ENCODE results near the gene PLA2G2C. TPM values are rescaled to one million over a fixed set of nuclear protein-coding genes. Genes with fewer than 3 reads are reported as not detected.

PLA2G2C gene
- total RNA-seq, 2 experiments from 2014 or later: 0.44 to 0.57 TPM

GRCh38 chr1:20192871-20193411 lies 6.6 kb upstream of the PLA2G2C start:
- H4K20me1 ChIP-seq (ENCODE audit: insufficient read depth, low read length): no peaks in the 10 kb centered on the region
- intact Hi-C loops (cut with micrococcal nuclease; ENCODE audit: unreplicated experiment): no loop called here
- no peaks in the 10 kb centered on the region for H3K9me3 ChIP-seq (ENCODE audit: low read length)
- ChIA-PET POLR2A (interaction anchor here (0.9 to 1.0 kb wide), 2 partner anchors 10 to 263 kb away, joined by 3 read pairs; no protein-coding TSS in a partner anchor), CTCF (ENCODE audit: unreplicated experiment) (interaction anchor here (0.9 to 1.0 kb wide), 2 partner anchors 20 to 24 kb away, joined by 3 read pairs; no protein-coding TSS in a partner anchor)
- no peak overlapping the region for H3K27ac ChIP-seq (ENCODE audit: low read depth, low read length, poor library complexity, severe bottlenecking)
- TF ChIP-seq CTCF (conservative IDR thresholded peaks at IDR 0.05; ENCODE audit: low read length) (no peak), EZH2phosphoT487 (IDR thresholded peaks at IDR 0.05; ENCODE audit: borderline replicate concordance, low read depth, low read length) (no peak)
- H3K4me2 ChIP-seq (ENCODE audit: low read length): no peak overlapping the region
- peaks cover 47% of the 10 kb centered on the region for H3K4me1 ChIP-seq (ENCODE audit: insufficient read depth, low read length, poor library complexity, severe bottlenecking)
- no peak overlapping the region for H3K4me3 ChIP-seq (ENCODE audit: low read depth, low read length, poor library complexity, severe bottlenecking)
- no peaks in the 10 kb centered on the region for H3K9me2 ChIP-seq (ENCODE audit: insufficient read depth, low read length)
- no peaks in the 10 kb centered on the region for H3K36me3 ChIP-seq (ENCODE audit: insufficient read depth, low read length)
- no TSS peak for BruUV-seq (replicated peaks)
- DNase-seq (ENCODE audit: low spot score): no peak
- no peaks in the 10 kb centered on the region for H3K79me2 ChIP-seq (ENCODE audit: insufficient read depth, low read depth, low read length)
- H2AFZ ChIP-seq (ENCODE audit: low read length): no peak overlapping the region

GRCh38 chr1:20192364-20192763 lies 6.0 kb upstream of the PLA2G2C start:
- no TSS peak for BruUV-seq (replicated peaks)
- ChIA-PET CTCF (ENCODE audit: unreplicated experiment) (no interaction called here), POLR2A (no interaction called here)
- Histone ChIP-seq H3K79me2 (ENCODE audit: insufficient read depth, low read depth, low read length) (no peaks in the 10 kb centered on the region), H3K36me3 (ENCODE audit: insufficient read depth, low read length) (no peaks in the 10 kb centered on the region), H3K9me2 (ENCODE audit: insufficient read depth, low read length) (no peaks in the 10 kb centered on the region), H3K4me3 (ENCODE audit: low read depth, low read length, poor library complexity, severe bottlenecking) (no peak overlapping the region), H3K9me3 (ENCODE audit: low read length) (no peaks in the 10 kb centered on the region), H3K27ac (ENCODE audit: low read depth, low read length, poor library complexity, severe bottlenecking) (no peak overlapping the region), H3K4me2 (ENCODE audit: low read length) (no peak overlapping the region), H3K4me1 (ENCODE audit: insufficient read depth, low read length, poor library complexity, severe bottlenecking) (peaks cover 53% of the 10 kb centered on the region), H2AFZ (ENCODE audit: low read length) (no peak overlapping the region), H4K20me1 (ENCODE audit: insufficient read depth, low read length) (no peaks in the 10 kb centered on the region)
- intact Hi-C loops (cut with micrococcal nuclease; ENCODE audit: unreplicated experiment): no loop called here
- no peak for DNase-seq (ENCODE audit: low spot score)
- TF ChIP-seq CTCF (conservative IDR thresholded peaks at IDR 0.05; ENCODE audit: low read length) (no peak), EZH2phosphoT487 (IDR thresholded peaks at IDR 0.05; ENCODE audit: borderline replicate concordance, low read depth, low read length) (no peak)

GRCh38 chr1:20191266-20191825 lies 5.0 kb upstream of the PLA2G2C start:
- no peaks in the 10 kb centered on the region for H4K20me1 ChIP-seq (ENCODE audit: insufficient read depth, low read length)
- no peak overlapping the region for H3K4me2 ChIP-seq (ENCODE audit: low read length)
- H3K9me2 ChIP-seq (ENCODE audit: insufficient read depth, low read length): no peaks in the 10 kb centered on the region
- no peak overlapping the region for H2AFZ ChIP-seq (ENCODE audit: low read length)
- H3K27ac ChIP-seq (ENCODE audit: low read depth, low read length, poor library complexity, severe bottlenecking): no peak overlapping the region
- POLR2A ChIA-PET: no interaction called here
- intact Hi-C loops (cut with micrococcal nuclease; ENCODE audit: unreplicated experiment): no loop called here
- DNase-seq (ENCODE audit: low spot score): no peak
- no peaks in the 10 kb centered on the region for H3K79me2 ChIP-seq (ENCODE audit: insufficient read depth, low read depth, low read length)
- CTCF ChIA-PET (ENCODE audit: unreplicated experiment): no interaction called here
- H3K4me3 ChIP-seq (ENCODE audit: low read depth, low read length, poor library complexity, severe bottlenecking): no peak overlapping the region
- H3K36me3 ChIP-seq (ENCODE audit: insufficient read depth, low read length): no peaks in the 10 kb centered on the region
- H3K9me3 ChIP-seq (ENCODE audit: low read length): no peaks in the 10 kb centered on the region
- TF ChIP-seq CTCF (conservative IDR thresholded peaks at IDR 0.05; ENCODE audit: low read length): no peak
- no peak for TF ChIP-seq EZH2phosphoT487 (IDR thresholded peaks at IDR 0.05; ENCODE audit: borderline replicate concordance, low read depth, low read length)
- H3K4me1 ChIP-seq (ENCODE audit: insufficient read depth, low read length, poor library complexity, severe bottlenecking): peaks cover 63% of the 10 kb centered on the region
- BruUV-seq (replicated peaks): no TSS peak

All from OCI-LY7 (cell line).